A673 (cell line): ENCODE results near the gene POLN. TPM values are rescaled to one million over a fixed set of nuclear protein-coding genes. Genes with fewer than 3 reads are reported as not detected.

Experiments used
- BruUV-seq: library from RNA; stranded (reverse); fragments of 400-500 nt; replicated peaks from 2 replicates; lab custom pipeline; 2021; lab: Mats Ljungman, UMichigan
- CTCF ChIA-PET: fragments of 300-600 bp; sonication (Branson Sonifier 250); formaldehyde crosslinking; loops from one replicate; lab custom pipeline; 2022; ENCODE audit warnings: antibody characterized with exemption; lab: Charles Lee
- POLR2A ChIA-PET: fragments of 300-600 bp; sonication (Branson Sonifier 250); formaldehyde crosslinking; loops from one replicate; lab custom pipeline; 2022; ENCODE audit warnings: antibody characterized with exemption; ENCODE audit not compliant: low non-redundant PET; lab: Charles Lee
- DNase-seq: peaks from one replicate; pipeline ENCODE4 v3.0.0-alpha.2; 2015; ENCODE audit warnings: low spot score
- H3K27ac ChIP-seq: fragments of 200-600 bp; sonication (generic); 2 replicates; pipeline ENCODE4 v1.5.1; 2016; ENCODE audit warnings: mixed run types, low read depth, mild to moderate bottlenecking, mixed read lengths, antibody characterized with exemption, low read length; ENCODE audit not compliant: poor library complexity, severe bottlenecking
- H3K27me3 ChIP-seq: fragments of 200-600 bp; sonication (generic); replicated peaks from 2 replicates; pipeline ENCODE4 v1.6.1; 2017; ENCODE audit warnings: mixed run types, low read depth, mild to moderate bottlenecking, mixed read lengths, antibody characterized with exemption, low read length; ENCODE audit not compliant: insufficient read depth, poor library complexity
- H3K36me3 ChIP-seq: fragments of 200-600 bp; sonication (generic); 2 replicates; pipeline ENCODE4 v1.6.1; 2016; ENCODE audit warnings: mixed run types, mild to moderate bottlenecking, mixed read lengths, antibody characterized with exemption, low read length; ENCODE audit not compliant: insufficient read depth, poor library complexity, severe bottlenecking
- H3K4me1 ChIP-seq: fragments of 200-600 bp; sonication (generic); 2 replicates; pipeline ENCODE4 v1.6.1; 2017; ENCODE audit warnings: mixed run types, mild to moderate bottlenecking, mixed read lengths, antibody characterized with exemption, low read length; ENCODE audit not compliant: insufficient read depth, poor library complexity, severe bottlenecking
- H3K4me3 ChIP-seq: fragments of 200-600 bp; sonication (generic); 2 replicates; pipeline ENCODE4 v1.5.1; 2016; ENCODE audit warnings: low read depth, mixed run types, mild to moderate bottlenecking, mixed read lengths, low read length; ENCODE audit not compliant: poor library complexity, severe bottlenecking
- H3K9me3 ChIP-seq: fragments of 200-600 bp; sonication (generic); 2 replicates; pipeline ENCODE4 v1.6.1; 2016; ENCODE audit warnings: mixed run types, low read depth, mild to moderate bottlenecking, mixed read lengths, antibody characterized with exemption, low read length; ENCODE audit not compliant: poor library complexity, severe bottlenecking
- EZH2 ChIP-seq: fragments of 200-600 bp; sonication (generic); IDR thresholded peaks from 2 replicates; pipeline ENCODE4 v1.6.1; 2017; ENCODE audit warnings: borderline replicate concordance, low read depth, mild to moderate bottlenecking, mixed read lengths, antibody characterized with exemption, low read length; ENCODE audit not compliant: poor library complexity, severe bottlenecking
- intact Hi-C: fragments of 100-400 bp; cut with micrococcal nuclease; formaldehyde crosslinking; loops from one replicate; pipeline ENCODE4 v1.10.0; 2022; ENCODE audit not compliant: unreplicated experiment
- total RNA-seq: library from RNA; stranded (reverse); gene quantifications from 2 replicates; pipeline ENCODE4 v1.2.3, GENCODE V29; 2021
- TF ChIP-seq, protein P1 (sequence below): fragments of 300-800, 200-600 bp; sonication (generic); conservative IDR thresholded peaks from 2 replicates; pipeline ENCODE4 v1.5.1; 2017; ENCODE audit warnings: low read depth, mild to moderate bottlenecking, antibody characterized with exemption, low read length, moderate library complexity, mixed read lengths

POLN gene
- total RNA-seq, 1 experiment from 2014 or later: 4.0 TPM

- POLR2A ChIA-PET: no interaction called here
These were observed 91.8 kb downstream of the POLN start for GRCh38 chr4:2150076-2150475.

GRCh38 chr4:2142630-2143427 is 99.1 kb downstream of the POLN start:
- ChIA-PET POLR2A (no interaction called here), CTCF (interaction anchor here (0.7 kb wide), 1 partner anchor 10 kb away, joined by 12 read pairs; no protein-coding TSS in a partner anchor)
- peak; percentile 66 for DNase-seq
- no peaks in the 10 kb centered on the region for H3K36me3 ChIP-seq
- intact Hi-C loops: no loop called here
- peak overlapping the region; percentile 9 for H3K27ac ChIP-seq
- no peaks in the 10 kb centered on the region for H3K4me1 ChIP-seq
- no peaks in the 10 kb centered on the region for H3K9me3 ChIP-seq
- H3K27me3 ChIP-seq: no peaks in the 10 kb centered on the region
- no peak overlapping the region for H3K4me3 ChIP-seq
- no TSS peak for BruUV-seq
- TF ChIP-seq, protein P1, sequence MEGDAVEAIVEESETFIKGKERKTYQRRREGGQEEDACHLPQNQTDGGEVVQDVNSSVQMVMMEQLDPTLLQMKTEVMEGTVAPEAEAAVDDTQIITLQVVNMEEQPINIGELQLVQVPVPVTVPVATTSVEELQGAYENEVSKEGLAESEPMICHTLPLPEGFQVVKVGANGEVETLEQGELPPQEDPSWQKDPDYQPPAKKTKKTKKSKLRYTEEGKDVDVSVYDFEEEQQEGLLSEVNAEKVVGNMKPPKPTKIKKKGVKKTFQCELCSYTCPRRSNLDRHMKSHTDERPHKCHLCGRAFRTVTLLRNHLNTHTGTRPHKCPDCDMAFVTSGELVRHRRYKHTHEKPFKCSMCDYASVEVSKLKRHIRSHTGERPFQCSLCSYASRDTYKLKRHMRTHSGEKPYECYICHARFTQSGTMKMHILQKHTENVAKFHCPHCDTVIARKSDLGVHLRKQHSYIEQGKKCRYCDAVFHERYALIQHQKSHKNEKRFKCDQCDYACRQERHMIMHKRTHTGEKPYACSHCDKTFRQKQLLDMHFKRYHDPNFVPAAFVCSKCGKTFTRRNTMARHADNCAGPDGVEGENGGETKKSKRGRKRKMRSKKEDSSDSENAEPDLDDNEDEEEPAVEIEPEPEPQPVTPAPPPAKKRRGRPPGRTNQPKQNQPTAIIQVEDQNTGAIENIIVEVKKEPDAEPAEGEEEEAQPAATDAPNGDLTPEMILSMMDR: no peak
- no peak for TF ChIP-seq EZH2

More at GRCh38 chr4:2150076-2150475, 91.8 kb downstream of the POLN start:
- Histone ChIP-seq H3K4me1 (no peaks in the 10 kb centered on the region), H3K4me3 (no peak overlapping the region), H3K9me3 (no peaks in the 10 kb centered on the region), H3K27ac (no peak overlapping the region), H3K36me3 (no peaks in the 10 kb centered on the region), H3K27me3 (no peaks in the 10 kb centered on the region)
- no TSS peak for BruUV-seq
- TF ChIP-seq, protein P1: no peak
- TF ChIP-seq EZH2: no peak
- intact Hi-C loops: no loop called here
- no peak for DNase-seq
- CTCF ChIA-PET: no interaction called here

GRCh38 chr4:2141762-2142451 is 100.0 kb downstream of the POLN start:
- ChIA-PET CTCF (no interaction called here), POLR2A (no interaction called here)
- intact Hi-C loops: no loop called here
- no peaks in the 10 kb centered on the region for H3K27me3 ChIP-seq
- no peaks in the 10 kb centered on the region for H3K4me1 ChIP-seq
- no peak overlapping the region for H3K4me3 ChIP-seq
- TF ChIP-seq EZH2: no peak
- TF ChIP-seq, protein P1: no peak
- H3K9me3 ChIP-seq: no peaks in the 10 kb centered on the region
- peak; percentile 13 for DNase-seq
- BruUV-seq: TSS peak; percentile 51
- peak overlapping the region; percentile 9 for H3K27ac ChIP-seq
- no peaks in the 10 kb centered on the region for H3K36me3 ChIP-seq
